Fibroblast of villous mesenchyme (primary cell): ENCODE measurements around the gene SLBP. TPM values are rescaled to one million over a fixed set of nuclear protein-coding genes. Genes with fewer than 3 reads are reported as not detected.

Experiments used
- DNase-seq: peaks from one replicate; pipeline ENCODE4 v3.0.0-alpha.2; 2010; ENCODE audit warnings: low read depth
- H3K4me3 ChIP-seq: 2 replicates; pipeline ENCODE4 v1.5.1; 2011; ENCODE audit warnings: low read depth, mild to moderate bottlenecking, low read length
- CTCF ChIP-seq: IDR thresholded peaks from 2 replicates; pipeline ENCODE4 v1.5.1; 2012; ENCODE audit warnings: low read depth, mild to moderate bottlenecking, low read length; ENCODE audit not compliant: insufficient read depth
- total RNA-seq: library from RNA; depleted of rRNA; stranded (reverse); fragments of >200 nt; gene quantifications from 2 replicates; pipeline ENCODE4 v1.2.3, GENCODE V29; 2012

SLBP gene
- total RNA-seq, 1 donor: 63.0 TPM

GRCh38 chr4:1744552-1744951 is 32.4 kb upstream of the SLBP start:
- H3K4me3 ChIP-seq: no peak overlapping the region
- DNase-seq: no peak
- TF ChIP-seq CTCF: no peak

GRCh38 chr4:1743975-1744374 is 31.9 kb upstream of the SLBP start:
- no peak overlapping the region for H3K4me3 ChIP-seq
- no peak for DNase-seq
- no peak for TF ChIP-seq CTCF

GRCh38 chr4:1743551-1743950 is 31.4 kb upstream of the SLBP start:
- no peak overlapping the region for H3K4me3 ChIP-seq
- TF ChIP-seq CTCF: no peak
- no peak for DNase-seq

GRCh38 chr4:1741208-1741607 is 29.1 kb upstream of the SLBP start:
- no peak for DNase-seq
- no peak overlapping the region for H3K4me3 ChIP-seq
- TF ChIP-seq CTCF: no peak

GRCh38 chr4:1740021-1740545 is 28.0 kb upstream of the SLBP start:
- no peak for TF ChIP-seq CTCF
- H3K4me3 ChIP-seq: no peak overlapping the region
- no peak for DNase-seq

GRCh38 chr4:1739358-1739757 is 27.2 kb upstream of the SLBP start:
- no peak for DNase-seq

More at GRCh38 chr4:1739358-1739757, 27.2 kb upstream of the SLBP start:
- TF ChIP-seq CTCF: no peak
- no peak overlapping the region for H3K4me3 ChIP-seq
